Coronary artery (tissue), 2 donors: Measurements from ENCODE around the gene PLA2R1.

Experiments used
- DNase-seq: peaks from one replicate; pipeline ENCODE4 v3.0.0-alpha.2; 2017; ENCODE audit warnings: low spot score
- H3K27ac ChIP-seq, 2 donors: fragments of 200-600 bp; sonication (generic); one replicate each; pipeline ENCODE4 v1.5.1; 2016 to 2019
- H3K4me3 ChIP-seq: fragments of 200-600 bp; sonication (generic); 2 replicates; pipeline ENCODE4 v1.5.1; 2016; ENCODE audit warnings: mild to moderate bottlenecking, moderate library complexity
- CTCF ChIP-seq: fragments of 200-600 bp; sonication (generic); IDR thresholded peaks from one replicate; pipeline ENCODE4 v1.5.1; 2019; ENCODE audit warnings: antibody characterized with exemption

PLA2R1 gene

GRCh38 chr2:159960414-159960813 is 102.0 kb downstream of the PLA2R1 start:
- no peak for TF ChIP-seq CTCF
- no peak overlapping the region for H3K4me3 ChIP-seq
- no peak overlapping the region for H3K27ac ChIP-seq
- DNase-seq = no peak

GRCh38 chr2:159959136-159959535 is 103.3 kb downstream of the PLA2R1 start:
- H3K4me3 ChIP-seq = no peak overlapping the region
- H3K27ac ChIP-seq = no peak overlapping the region
- no peak for DNase-seq
- no peak for TF ChIP-seq CTCF

- Histone ChIP-seq H3K27ac (no peak overlapping the region), H3K4me3 (no peak overlapping the region)
- DNase-seq = no peak
- TF ChIP-seq CTCF = no peak
These were observed 109.1 kb downstream of the PLA2R1 start for GRCh38 chr2:159953136-159953823.

GRCh38 chr2:159946326-159946999 is 116.0 kb downstream of the PLA2R1 start:
- H3K4me3 ChIP-seq = peak overlapping the region; percentile 20
- no peak for TF ChIP-seq CTCF
- DNase-seq = no peak
- H3K27ac ChIP-seq = peak overlapping the region; percentile 34 to 72

GRCh38 chr2:159944874-159945273 is 117.5 kb downstream of the PLA2R1 start:
- peak overlapping the region in 1 of 2 donors; percentile 12 for H3K27ac ChIP-seq
- no peak overlapping the region for H3K4me3 ChIP-seq
- TF ChIP-seq CTCF = no peak
- DNase-seq = no peak

GRCh38 chr2:159942146-159942545 is 120.3 kb downstream of the PLA2R1 start:
- TF ChIP-seq CTCF = no peak
- Histone ChIP-seq H3K4me3 (no peak overlapping the region), H3K27ac (no peak overlapping the region)
- DNase-seq = no peak

- no peak for DNase-seq
- Histone ChIP-seq H3K4me3 (no peak overlapping the region), H3K27ac (no peak overlapping the region)
- no peak for TF ChIP-seq CTCF
These were observed 120.7 kb downstream of the PLA2R1 start for GRCh38 chr2:159941729-159942128.
